Tibial artery (tissue), 4 donors: ENCODE measurements around the gene EPB41L5.

Source experiments
- DNase-seq, 2 donors: peaks; one replicate each; pipeline ENCODE4 v3.0.0-alpha.2; 2019
- H3K27ac ChIP-seq, 2 donors: fragments of 200-600 bp; sonication (generic) in 1 of 2; 1 replicate in 1 of 2; 2 replicates in 1 of 2; pipeline ENCODE4 v1.5.1; 2018 to 2019; ENCODE audit warnings: mild to moderate bottlenecking in 1 of 2
- H3K27me3 ChIP-seq, 2 donors: fragments of 200-600 bp; sonication (generic) in 1 of 2; one replicate each; pipeline versions ENCODE4 v1.5.1 to v1.6.0; 2016 to 2019
- H3K36me3 ChIP-seq, 3 donors: fragments of 200-600 bp; sonication (generic) in 2 of 3; one replicate each; pipeline ENCODE4 v1.5.1; 2016 to 2019; ENCODE audit warnings: mild to moderate bottlenecking in 2 of 3
- H3K4me1 ChIP-seq, 4 donors: fragments of 200-600 bp; sonication (generic) in 2 of 4; 1 replicate in 3 of 4; 2 replicates in 1 of 4; pipeline ENCODE4 v1.5.1; 2016 to 2019
- H3K4me3 ChIP-seq, 2 donors: fragments of 200-600 bp; sonication (generic) in 1 of 2; 1 replicate in 1 of 2; 2 replicates in 1 of 2; pipeline ENCODE4 v1.5.1; 2018 to 2019; ENCODE audit warnings: mild to moderate bottlenecking in 2 of 2
- H3K9me3 ChIP-seq, 3 donors: fragments of 200-600 bp; sonication (generic) in 1 of 3; one replicate each; pipeline ENCODE4 v1.5.1; 2016 to 2019
- intact Hi-C: fragments of 100-400 bp; cut with DNase I; formaldehyde crosslinking; loops from one replicate; pipeline ENCODE4 v1.15.0; 2023; ENCODE audit warnings: low total_unique reads
- TF ChIP-seq, protein P1 (sequence below), 2 experiments: fragments of 200-600 bp in 1 of 2; fragments of 450-650 bp in 1 of 2; IDR thresholded peaks; one replicate each; pipeline ENCODE4 v1.5.1; 2017 to 2019; ENCODE audit warnings: antibody characterized with exemption in 2 of 2, mild to moderate bottlenecking in 1 of 2, moderate library complexity in 1 of 2

The EPB41L5 gene

DNA sequence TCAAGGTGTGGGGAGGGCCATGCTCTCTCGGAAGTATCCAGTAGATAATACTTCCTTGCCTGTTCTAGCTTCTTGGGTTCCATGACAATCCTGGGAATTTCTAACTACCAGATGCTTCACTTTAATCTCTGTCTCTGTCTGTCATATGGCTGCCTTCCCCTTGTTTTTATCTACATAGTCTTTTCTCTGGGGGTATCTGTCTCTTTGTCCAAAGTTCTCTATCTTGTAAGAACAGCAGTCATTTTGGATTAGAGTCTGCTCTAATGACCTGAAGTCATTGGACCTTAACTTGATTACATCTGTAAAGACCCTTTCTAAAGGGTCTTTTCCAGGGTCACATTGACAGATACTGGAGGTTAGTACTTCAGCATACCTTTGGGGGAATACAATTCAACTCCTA is 11.4 kb upstream of the EPB41L5 start:
- no peaks in the 10 kb centered on the region for H3K36me3 ChIP-seq
- no peaks in the 10 kb centered on the region for H3K9me3 ChIP-seq
- no peak overlapping the region for H3K27ac ChIP-seq
- DNase-seq = no peak
- TF ChIP-seq, protein P1, sequence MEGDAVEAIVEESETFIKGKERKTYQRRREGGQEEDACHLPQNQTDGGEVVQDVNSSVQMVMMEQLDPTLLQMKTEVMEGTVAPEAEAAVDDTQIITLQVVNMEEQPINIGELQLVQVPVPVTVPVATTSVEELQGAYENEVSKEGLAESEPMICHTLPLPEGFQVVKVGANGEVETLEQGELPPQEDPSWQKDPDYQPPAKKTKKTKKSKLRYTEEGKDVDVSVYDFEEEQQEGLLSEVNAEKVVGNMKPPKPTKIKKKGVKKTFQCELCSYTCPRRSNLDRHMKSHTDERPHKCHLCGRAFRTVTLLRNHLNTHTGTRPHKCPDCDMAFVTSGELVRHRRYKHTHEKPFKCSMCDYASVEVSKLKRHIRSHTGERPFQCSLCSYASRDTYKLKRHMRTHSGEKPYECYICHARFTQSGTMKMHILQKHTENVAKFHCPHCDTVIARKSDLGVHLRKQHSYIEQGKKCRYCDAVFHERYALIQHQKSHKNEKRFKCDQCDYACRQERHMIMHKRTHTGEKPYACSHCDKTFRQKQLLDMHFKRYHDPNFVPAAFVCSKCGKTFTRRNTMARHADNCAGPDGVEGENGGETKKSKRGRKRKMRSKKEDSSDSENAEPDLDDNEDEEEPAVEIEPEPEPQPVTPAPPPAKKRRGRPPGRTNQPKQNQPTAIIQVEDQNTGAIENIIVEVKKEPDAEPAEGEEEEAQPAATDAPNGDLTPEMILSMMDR (IDR thresholded peaks at IDR 0.05) = no peak
- H3K4me1 ChIP-seq = no peaks in the 10 kb centered on the region
- H3K27me3 ChIP-seq = no peaks in the 10 kb centered on the region
- intact Hi-C loops = no loop called here
- H3K4me3 ChIP-seq = no peak overlapping the region

GRCh38 chr2:120004254-120004653 is 8.6 kb upstream of the EPB41L5 start:
- intact Hi-C loops = no loop called here
- Histone ChIP-seq H3K4me1 (no peaks in the 10 kb centered on the region), H3K9me3 (no peaks in the 10 kb centered on the region), H3K36me3 (no peaks in the 10 kb centered on the region), H3K4me3 (no peak overlapping the region), H3K27ac (no peak overlapping the region), H3K27me3 (no peaks in the 10 kb centered on the region)
- no peak for DNase-seq
- TF ChIP-seq, protein P1 (IDR thresholded peaks at IDR 0.05) = no peak

DNA sequence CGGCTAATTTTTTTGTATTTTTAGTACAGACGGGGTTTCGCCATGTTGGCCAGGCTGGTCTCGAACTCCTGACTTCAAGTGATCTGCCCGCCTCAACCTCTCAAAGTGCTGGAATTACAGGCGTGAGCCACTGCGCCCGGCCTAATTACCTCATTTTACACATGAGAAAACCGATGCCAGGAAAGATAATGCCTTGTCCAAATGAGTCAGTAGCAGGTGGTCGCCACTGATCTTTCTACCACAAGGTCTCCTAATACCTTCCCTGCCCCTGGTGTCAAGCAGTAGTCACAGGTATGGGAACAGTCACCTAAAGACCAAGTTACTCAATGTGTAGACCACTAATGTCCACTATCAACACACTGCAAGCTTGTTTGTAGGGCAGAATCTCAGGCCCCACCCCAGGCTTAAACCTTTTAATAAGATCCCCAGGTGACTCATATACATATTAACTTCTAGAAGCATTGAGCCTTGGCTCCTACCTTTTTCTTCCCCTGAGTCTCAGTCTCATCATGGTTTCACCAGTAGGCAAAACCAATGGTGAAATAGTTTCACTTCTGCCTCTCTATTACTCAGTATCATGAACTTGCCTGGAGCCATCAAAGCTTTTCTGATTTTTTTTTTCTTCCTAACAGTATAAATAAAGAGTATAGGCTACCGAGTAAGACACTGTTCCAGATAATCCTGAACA is 6.9 kb upstream of the EPB41L5 start:
- no peak overlapping the region for H3K27ac ChIP-seq
- H3K4me3 ChIP-seq = no peak overlapping the region
- H3K9me3 ChIP-seq = no peaks in the 10 kb centered on the region
- TF ChIP-seq, protein P1 (IDR thresholded peaks at IDR 0.05) = no peak
- intact Hi-C loops = no loop called here
- no peaks in the 10 kb centered on the region for H3K27me3 ChIP-seq
- H3K4me1 ChIP-seq = no peaks in the 10 kb centered on the region
- H3K36me3 ChIP-seq = no peaks in the 10 kb centered on the region
- DNase-seq = no peak

DNA sequence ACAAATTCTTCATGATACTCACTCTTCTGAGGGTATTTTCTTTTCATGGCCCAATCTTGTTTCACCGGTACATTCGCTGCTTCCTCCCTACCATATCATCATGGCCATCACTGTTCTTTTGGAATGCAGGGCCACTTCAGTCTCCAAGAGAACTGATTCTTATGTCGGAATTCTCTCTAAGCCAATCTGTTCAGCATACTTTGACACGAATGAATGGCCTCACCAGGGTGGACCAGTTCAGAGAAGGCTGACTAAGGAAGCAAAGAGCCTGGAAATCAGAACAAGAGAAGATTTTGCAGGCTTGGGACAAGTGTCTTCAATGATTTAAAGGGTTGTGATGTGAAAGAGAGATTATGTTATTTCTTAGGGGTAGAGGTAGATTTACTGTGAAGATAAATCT is 5.0 kb upstream of the EPB41L5 start:
- TF ChIP-seq, protein P1 (IDR thresholded peaks at IDR 0.05) = no peak
- intact Hi-C loops = no loop called here
- no peaks in the 10 kb centered on the region for H3K27me3 ChIP-seq
- peaks cover 0 to 11% (median 5%) of the 10 kb centered on the region in 4 donors for H3K4me1 ChIP-seq
- H3K27ac ChIP-seq = no peak overlapping the region
- no peak overlapping the region for H3K4me3 ChIP-seq
- no peaks in the 10 kb centered on the region for H3K9me3 ChIP-seq
- DNase-seq = no peak
- no peaks in the 10 kb centered on the region for H3K36me3 ChIP-seq

GRCh38 chr2:120012363-120012762 is 514 bp upstream of the EPB41L5 start:
- Histone ChIP-seq H3K4me3 (peak overlapping the region; percentile 89 to 91), H3K27me3 (no peaks in the 10 kb centered on the region), H3K4me1 (peaks cover 0 to 19% (median 8%) of the 10 kb centered on the region in 4 donors), H3K36me3 (no peaks in the 10 kb centered on the region), H3K9me3 (no peaks in the 10 kb centered on the region), H3K27ac (peak overlapping the region; percentile 90 to 92)
- TF ChIP-seq, protein P1 (IDR thresholded peaks at IDR 0.05) = no peak
- intact Hi-C loops = loop anchor here (10.0 kb wide), 1 partner anchor 258 kb away; the partner anchor contains the start of gene PTPN4
- DNase-seq = no peak
